ENCODE results near the gene KIAA0825.

The KIAA0825 gene

GRCh38 chr5:94308442-94308841 is 310.0 kb downstream of the KIAA0825 start:
- DNase-seq (ENCODE audit: low spot score) = no peak

- no peak for DNase-seq (ENCODE audit: low spot score)
These were observed 314.3 kb downstream of the KIAA0825 start for GRCh38 chr5:94304146-94304545.

GRCh38 chr5:94288937-94289336 is 329.5 kb downstream of the KIAA0825 start:
- DNase-seq (ENCODE audit: low spot score) = peak; percentile 60

GRCh38 chr5:94285984-94286383 is 332.4 kb downstream of the KIAA0825 start:
- no peak for DNase-seq (ENCODE audit: low spot score)

- no peak for DNase-seq (ENCODE audit: low spot score)
These were observed 335.3 kb downstream of the KIAA0825 start for GRCh38 chr5:94283093-94283492.

GRCh38 chr5:94281236-94281801 is 337.1 kb downstream of the KIAA0825 start:
- no peak for DNase-seq (ENCODE audit: low spot score)

- no peak for DNase-seq (ENCODE audit: low spot score)
These were observed 341.7 kb downstream of the KIAA0825 start for GRCh38 chr5:94276751-94277150.

- DNase-seq (ENCODE audit: low spot score) = no peak
These were observed 342.4 kb downstream of the KIAA0825 start for GRCh38 chr5:94276048-94276447.

GRCh38 chr5:94274707-94275106 is 343.7 kb downstream of the KIAA0825 start:
- DNase-seq (ENCODE audit: low spot score) = no peak

GRCh38 chr5:94268226-94268625 is 350.2 kb downstream of the KIAA0825 start:
- no peak for DNase-seq (ENCODE audit: low spot score)

- DNase-seq (ENCODE audit: low spot score) = no peak
These were observed 351.0 kb downstream of the KIAA0825 start for GRCh38 chr5:94267350-94267899.

GRCh38 chr5:94266170-94266569 is 352.2 kb downstream of the KIAA0825 start:
- DNase-seq (ENCODE audit: low spot score) = no peak

GRCh38 chr5:94263068-94263467 is 355.3 kb downstream of the KIAA0825 start:
- DNase-seq (ENCODE audit: low spot score) = no peak

GRCh38 chr5:94260096-94260495 is 358.3 kb downstream of the KIAA0825 start:
- DNase-seq (ENCODE audit: low spot score) = no peak

GRCh38 chr5:94254214-94254613 is 364.2 kb downstream of the KIAA0825 start:
- no peak for DNase-seq (ENCODE audit: low spot score)

- no peak for DNase-seq (ENCODE audit: low spot score)
These were observed 367.4 kb downstream of the KIAA0825 start for GRCh38 chr5:94250985-94251384.

GRCh38 chr5:94249430-94249829 is 369.0 kb downstream of the KIAA0825 start:
- no peak for DNase-seq (ENCODE audit: low spot score)

GRCh38 chr5:94248175-94248875 is 370.1 kb downstream of the KIAA0825 start:
- DNase-seq (ENCODE audit: low spot score) = no peak

- DNase-seq (ENCODE audit: low spot score) = no peak
These were observed 372.8 kb downstream of the KIAA0825 start for GRCh38 chr5:94245608-94246007.

- DNase-seq (ENCODE audit: low spot score) = no peak
These were observed 373.5 kb downstream of the KIAA0825 start for GRCh38 chr5:94244921-94245320.

GRCh38 chr5:94243612-94244011 is 374.8 kb downstream of the KIAA0825 start:
- peak; percentile 55 for DNase-seq (ENCODE audit: low spot score)

GRCh38 chr5:94240993-94241651 is 377.3 kb downstream of the KIAA0825 start:
- peak; percentile 67 for DNase-seq (ENCODE audit: low spot score)

GRCh38 chr5:94240596-94240992 is 377.8 kb downstream of the KIAA0825 start:
- DNase-seq (ENCODE audit: low spot score) = peak; percentile 14
